Tibial nerve (tissue), 3 donors: ENCODE data around the gene PLG.

ENCODE experiments used
- CTCF ChIP-seq, 5 experiments: fragments of 200-600 bp in 3 of 5; fragments of 450-650 bp in 2 of 5; sonication (generic) in 3 of 5; IDR thresholded peaks; one replicate each; pipeline ENCODE4 v1.5.1; 2016 to 2019; ENCODE audit warnings: antibody characterized with exemption in 5 of 5, mild to moderate bottlenecking in 3 of 5, moderate library complexity in 2 of 5
- POLR2A ChIP-seq, 2 donors: fragments of 450-650 bp; IDR thresholded peaks; one replicate each; pipeline ENCODE4 v1.6.1; 2017; ENCODE audit warnings: antibody characterized with exemption in 2 of 2, mild to moderate bottlenecking in 2 of 2, moderate library complexity in 2 of 2

GRCh38 chr6:160798625-160799024 lies 96.6 kb downstream of the PLG start:
- TF ChIP-seq CTCF (IDR thresholded peaks at IDR 0.05) (no peak), POLR2A (IDR thresholded peaks at IDR 0.05) (no peak)
